Keratinocyte (primary cell): ENCODE data around the gene CHMP2A.

Experiments
- EZH2 ChIP-seq: IDR thresholded peaks from one replicate; pipeline ENCODE4 v1.6.1; 2012; ENCODE audit warnings: inconsistent platforms, mild to moderate bottlenecking, low read length, moderate library complexity
- TF ChIP-seq, protein P1 (sequence below), 3 experiments: IDR thresholded peaks in 1 of 3; conservative IDR thresholded peaks in 1 of 3; optimal IDR thresholded peaks in 1 of 3; 2 replicates in 2 of 3; 3 replicates in 1 of 3; pipeline versions ENCODE3 to v1.5.1; 2011; ENCODE audit warnings: low read length in 3 of 3, mild to moderate bottlenecking in 3 of 3, moderate library complexity in 2 of 3, control low read depth in 1 of 3, inconsistent platforms in 1 of 3; ENCODE audit not compliant: insufficient read depth in 2 of 3; ENCODE audit errors: extremely low read depth in 1 of 3

DNA sequence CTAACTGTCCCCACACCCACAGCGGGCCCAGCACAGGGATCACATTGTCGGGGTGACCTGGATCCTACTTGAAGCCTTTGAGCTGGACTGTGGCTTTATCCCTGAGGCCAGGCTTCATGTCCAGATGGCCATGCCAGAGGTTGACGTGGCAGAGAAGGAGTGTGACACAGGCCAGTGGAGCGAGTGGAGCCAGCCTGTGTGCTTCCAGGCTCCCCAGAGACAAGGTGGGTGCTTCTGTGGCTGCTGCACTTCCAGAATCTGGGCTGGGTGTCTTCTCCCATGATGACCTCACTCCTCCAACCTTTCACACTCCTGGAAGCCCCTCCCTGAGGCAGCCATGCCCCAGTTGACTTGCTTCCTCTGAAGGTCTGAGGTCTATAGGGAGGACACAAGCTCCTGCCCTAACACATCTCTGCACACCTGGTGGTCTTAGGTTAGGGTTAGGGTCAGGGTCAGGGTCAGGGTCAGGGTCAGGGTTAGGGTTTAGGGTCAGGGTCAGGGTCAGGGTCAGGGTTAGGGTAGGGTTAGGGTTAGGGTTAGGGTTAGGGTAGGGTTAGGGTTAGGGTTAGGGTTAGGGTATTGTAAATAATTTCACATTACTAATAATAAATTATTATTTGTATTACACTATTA is 31.3 kb upstream of the CHMP2A start:
- TF ChIP-seq, protein P1, sequence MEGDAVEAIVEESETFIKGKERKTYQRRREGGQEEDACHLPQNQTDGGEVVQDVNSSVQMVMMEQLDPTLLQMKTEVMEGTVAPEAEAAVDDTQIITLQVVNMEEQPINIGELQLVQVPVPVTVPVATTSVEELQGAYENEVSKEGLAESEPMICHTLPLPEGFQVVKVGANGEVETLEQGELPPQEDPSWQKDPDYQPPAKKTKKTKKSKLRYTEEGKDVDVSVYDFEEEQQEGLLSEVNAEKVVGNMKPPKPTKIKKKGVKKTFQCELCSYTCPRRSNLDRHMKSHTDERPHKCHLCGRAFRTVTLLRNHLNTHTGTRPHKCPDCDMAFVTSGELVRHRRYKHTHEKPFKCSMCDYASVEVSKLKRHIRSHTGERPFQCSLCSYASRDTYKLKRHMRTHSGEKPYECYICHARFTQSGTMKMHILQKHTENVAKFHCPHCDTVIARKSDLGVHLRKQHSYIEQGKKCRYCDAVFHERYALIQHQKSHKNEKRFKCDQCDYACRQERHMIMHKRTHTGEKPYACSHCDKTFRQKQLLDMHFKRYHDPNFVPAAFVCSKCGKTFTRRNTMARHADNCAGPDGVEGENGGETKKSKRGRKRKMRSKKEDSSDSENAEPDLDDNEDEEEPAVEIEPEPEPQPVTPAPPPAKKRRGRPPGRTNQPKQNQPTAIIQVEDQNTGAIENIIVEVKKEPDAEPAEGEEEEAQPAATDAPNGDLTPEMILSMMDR (optimal IDR thresholded peaks at IDR 0.05 in 1 of 3, IDR thresholded peaks at IDR 0.05 in 1 of 3, conservative IDR thresholded peaks at IDR 0.05 in 1 of 3; ENCODE audit: extremely low read depth in 1 of 3, insufficient read depth in 2 of 3, low read length in 3 of 3), result no peak
- no peak for TF ChIP-seq EZH2
